Ureter (tissue), 1 donor: ENCODE data around the gene ZNF577. TPM values are rescaled to one million over a fixed set of nuclear protein-coding genes. Genes with fewer than 3 reads are reported as not detected.
"Not testable (repeated sequence)": the region's sequence is repeated elsewhere in the genome, so short reads cannot be mapped to it uniquely, and the experiment has no call there.

ENCODE experiments used
- DNase-seq: peaks from one replicate; pipeline ENCODE4 v3.0.0-alpha.2; 2020; ENCODE audit warnings: low spot score
- total RNA-seq: library from RNA; stranded (reverse); gene quantifications from one replicate; pipeline ENCODE4 v1.2.4, GENCODE V29; 2023
- donor health status: DM: yes; HTN: yes; CAD: no.

Gene ZNF577
- 21.5 TPM for total RNA-seq

DNA sequence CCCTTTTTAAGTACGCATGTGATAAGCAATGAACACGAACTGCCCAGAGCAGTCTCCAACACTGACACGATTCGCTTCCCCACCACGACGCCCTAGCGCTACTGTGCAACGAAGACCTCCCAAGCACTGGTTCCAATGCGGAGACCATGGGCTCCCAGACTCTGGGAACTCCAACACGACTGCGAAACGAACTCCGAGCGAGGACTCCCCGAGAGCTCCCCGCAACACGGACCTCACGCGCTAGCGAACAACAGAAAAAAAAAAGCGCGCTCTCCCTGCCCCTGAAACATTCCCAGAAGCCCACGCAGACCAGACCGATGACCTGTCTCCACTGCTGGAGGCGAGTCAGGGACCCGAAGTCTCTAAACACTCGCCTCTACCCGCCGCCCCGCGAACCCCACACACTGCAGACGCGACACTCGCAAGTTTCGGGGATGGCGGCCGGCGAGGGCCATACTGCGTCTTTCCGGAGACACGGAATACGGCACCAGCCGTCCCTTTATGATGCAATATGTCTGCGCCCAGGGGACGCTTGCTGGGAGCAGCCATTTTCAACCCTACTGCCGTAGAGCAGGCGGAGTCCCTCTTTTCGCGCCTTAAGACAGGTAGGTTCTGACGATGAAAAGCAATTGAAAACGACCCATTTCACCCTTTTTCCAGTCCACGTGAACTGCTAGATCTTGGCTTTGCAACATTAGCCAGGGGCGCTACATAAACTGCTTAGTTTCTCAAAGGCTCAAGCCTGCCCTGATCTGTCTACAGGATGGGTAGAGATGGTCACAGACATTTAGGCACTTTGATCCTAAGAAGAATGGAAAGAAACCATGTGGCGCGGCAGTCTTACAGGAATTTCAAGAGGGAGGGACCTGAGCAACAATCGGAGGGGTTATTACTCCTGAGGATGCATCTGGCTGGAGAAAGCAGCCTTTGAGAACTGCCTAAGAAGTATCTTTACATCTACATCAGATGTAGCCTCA lies at the start of gene ZNF577:
ZNF577 (minus strand) TSS at position 430 of the 977 bp plus-strand sequence. CDS start 7,569 bp downstream, outside the sequence.
- peak; percentile 88 for DNase-seq

GRCh38 chr19:51931921-51932320 lies 44.2 kb upstream of the ZNF577 start:
- DNase-seq, result no peak

GRCh38 chr19:51927859-51928258 lies 40.1 kb upstream of the ZNF577 start:
- no peak for DNase-seq

DNA sequence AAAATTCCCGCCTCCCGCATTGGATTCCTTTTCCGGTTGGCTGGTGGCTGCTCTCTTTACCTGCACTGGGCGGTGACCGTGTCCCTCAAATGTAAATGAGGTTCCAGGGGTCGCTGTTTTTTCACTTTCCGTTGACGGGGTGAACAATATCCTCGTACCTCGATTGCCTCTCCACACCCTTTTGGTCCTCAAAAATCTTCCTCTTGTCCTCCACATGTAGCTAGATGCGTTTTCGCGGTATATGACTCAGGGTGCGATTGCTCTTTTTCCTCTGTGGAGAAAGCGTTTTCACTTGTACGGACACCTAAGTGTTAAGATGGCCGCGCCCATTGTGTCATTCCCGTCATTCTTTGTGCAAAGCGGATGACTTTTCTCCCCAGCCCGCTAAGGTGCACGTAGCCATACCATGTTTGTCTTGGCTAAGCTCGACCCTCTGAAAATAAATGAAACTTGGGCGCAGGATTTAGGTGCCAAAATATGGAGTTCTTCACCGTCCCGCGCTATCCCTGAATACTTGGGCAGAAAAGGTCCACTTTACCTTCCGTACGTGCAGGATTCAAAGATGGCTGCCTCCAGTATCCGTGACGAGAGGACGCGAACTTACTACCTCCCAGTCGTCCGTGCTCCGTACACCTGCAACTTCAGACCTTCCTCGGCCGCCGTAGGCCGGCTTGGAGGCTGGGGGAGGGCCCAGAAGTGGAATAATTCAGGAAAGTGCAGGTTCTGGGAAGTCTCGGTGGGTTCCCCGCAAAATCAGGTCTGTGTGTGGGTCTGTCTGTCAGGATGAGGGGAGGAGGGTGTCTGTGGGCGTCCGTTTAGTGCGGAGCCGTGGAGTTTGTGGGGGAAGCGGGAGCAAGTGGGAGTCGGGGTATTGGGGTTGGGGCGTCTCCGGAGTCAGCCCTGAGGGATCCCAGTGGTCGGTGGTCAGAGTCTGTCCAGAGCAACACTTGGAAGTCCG lies 39.3 kb upstream of the ZNF577 start, which contains the start of gene ZNF613:
ZNF613 (plus strand) TSS at position 689 of the 958 bp plus-strand sequence. CDS start 8,749 bp downstream, outside the sequence.
- DNase-seq, result peak; percentile 91

- DNase-seq, result no peak
Observed at GRCh38 chr19:51926426-51926783, 38.7 kb upstream of the ZNF577 start.

- DNase-seq, result no peak
Observed at GRCh38 chr19:51921949-51922348, 34.2 kb upstream of the ZNF577 start.

DNA sequence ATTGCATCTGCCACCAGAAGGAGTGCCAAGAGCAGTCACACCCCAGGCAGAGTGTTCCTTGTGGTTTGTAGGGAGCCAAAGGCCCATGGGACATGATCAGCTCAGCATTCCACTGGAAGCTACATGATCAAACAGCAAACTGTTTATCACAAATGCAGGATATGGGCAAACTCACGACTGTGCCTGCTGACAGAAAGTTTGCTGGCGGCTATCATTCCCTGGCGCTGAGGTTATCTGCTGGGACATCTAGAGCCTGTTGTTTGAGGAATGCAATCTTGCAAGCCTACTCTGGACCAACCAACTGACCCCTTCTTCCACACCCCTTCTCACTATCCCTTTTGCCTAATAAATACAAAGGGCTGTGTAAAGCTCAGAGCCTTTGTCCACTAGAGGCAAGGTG lies 31.9 kb upstream of the ZNF577 start:
- DNase-seq, result no peak

DNA sequence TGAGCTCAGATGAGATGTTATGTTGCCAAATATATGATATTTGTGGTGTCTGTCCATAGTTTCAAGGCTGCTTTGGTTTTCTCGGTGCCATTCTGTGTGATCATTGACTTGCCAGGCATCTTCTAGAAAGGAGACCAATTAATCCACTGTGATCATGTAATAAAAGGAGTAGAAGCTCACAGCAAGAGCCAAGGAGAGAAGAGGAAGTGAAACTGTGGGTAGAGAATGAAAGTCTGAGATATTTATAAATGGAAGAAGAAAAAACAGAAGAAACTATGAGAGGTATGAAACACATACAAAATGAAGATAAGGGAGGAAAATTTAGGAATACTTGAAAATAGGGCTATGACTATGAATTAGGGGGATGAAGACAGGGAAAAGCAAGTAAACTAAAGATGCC lies 28.4 kb upstream of the ZNF577 start:
- DNase-seq, result no peak

DNA sequence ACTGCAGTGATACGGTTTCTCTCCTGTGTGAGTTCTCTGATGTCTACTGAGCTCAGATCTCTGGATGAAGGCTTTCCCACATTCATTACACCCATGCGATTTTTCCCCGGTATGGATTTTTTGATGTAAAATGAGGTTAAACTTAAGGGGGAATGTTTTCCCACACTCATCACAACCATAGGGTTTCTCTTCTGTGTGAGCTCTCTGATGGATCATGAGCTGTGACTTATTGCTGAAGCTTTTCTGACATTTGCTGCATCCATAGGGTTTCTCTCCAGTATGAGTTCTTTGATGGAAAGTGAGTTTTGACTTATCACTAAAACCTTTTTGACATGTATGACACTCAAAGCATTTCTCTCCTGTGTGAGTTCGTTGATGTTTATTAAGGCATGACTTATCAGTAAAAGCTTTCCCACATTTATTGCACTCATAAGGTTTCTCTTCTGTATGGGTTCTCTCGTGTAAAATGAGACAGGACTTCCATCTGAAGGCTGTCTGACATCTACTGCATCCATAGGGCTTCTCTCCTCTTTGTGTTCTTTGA lies 27.6 kb upstream of the ZNF577 start:
- DNase-seq, result no peak

- not testable (repeated sequence) for DNase-seq
Observed at GRCh38 chr19:51907981-51908380, 20.2 kb upstream of the ZNF577 start.

DNA sequence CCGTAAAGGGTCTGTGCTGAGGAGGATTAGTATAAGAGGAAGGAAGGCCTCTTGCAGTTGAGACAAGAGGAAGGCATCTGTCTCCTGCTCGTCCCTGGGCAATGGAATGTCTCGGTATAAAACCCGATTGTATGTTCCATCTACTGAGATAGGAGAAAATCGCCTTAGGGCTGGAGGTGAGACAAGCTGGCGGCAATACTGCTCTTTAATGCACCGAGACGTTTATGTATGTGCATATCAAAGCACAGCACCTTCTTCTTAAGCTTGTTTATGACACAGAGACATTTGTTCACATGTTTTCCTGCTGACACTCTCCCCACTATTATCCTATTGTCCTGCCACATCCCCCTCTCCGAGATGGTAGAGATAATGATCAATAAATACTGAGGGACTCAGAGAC lies 18.4 kb upstream of the ZNF577 start:
- not testable (repeated sequence) for DNase-seq

DNA sequence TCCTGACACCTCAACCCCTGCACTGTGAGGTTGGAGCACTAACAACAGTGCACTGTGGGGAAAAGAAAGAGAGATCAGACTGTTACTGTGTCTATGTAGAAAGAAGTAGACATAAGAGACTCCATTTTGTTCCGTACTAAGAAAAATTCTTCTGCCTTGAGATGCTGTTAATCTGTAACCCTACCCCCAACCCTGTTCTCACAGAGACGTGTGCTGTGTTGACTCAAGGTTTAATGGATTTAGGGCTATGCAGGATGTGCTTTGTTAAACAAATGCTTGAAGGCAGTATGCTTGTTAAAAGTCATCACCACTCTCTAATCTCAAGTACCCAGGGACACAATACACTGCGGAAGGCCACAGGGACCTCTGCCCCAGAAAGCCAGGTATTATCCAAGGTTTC lies 17.9 kb upstream of the ZNF577 start:
- not testable (repeated sequence) for DNase-seq

- DNase-seq, result no peak
Observed at GRCh38 chr19:51905206-51905605, 17.5 kb upstream of the ZNF577 start.

DNA sequence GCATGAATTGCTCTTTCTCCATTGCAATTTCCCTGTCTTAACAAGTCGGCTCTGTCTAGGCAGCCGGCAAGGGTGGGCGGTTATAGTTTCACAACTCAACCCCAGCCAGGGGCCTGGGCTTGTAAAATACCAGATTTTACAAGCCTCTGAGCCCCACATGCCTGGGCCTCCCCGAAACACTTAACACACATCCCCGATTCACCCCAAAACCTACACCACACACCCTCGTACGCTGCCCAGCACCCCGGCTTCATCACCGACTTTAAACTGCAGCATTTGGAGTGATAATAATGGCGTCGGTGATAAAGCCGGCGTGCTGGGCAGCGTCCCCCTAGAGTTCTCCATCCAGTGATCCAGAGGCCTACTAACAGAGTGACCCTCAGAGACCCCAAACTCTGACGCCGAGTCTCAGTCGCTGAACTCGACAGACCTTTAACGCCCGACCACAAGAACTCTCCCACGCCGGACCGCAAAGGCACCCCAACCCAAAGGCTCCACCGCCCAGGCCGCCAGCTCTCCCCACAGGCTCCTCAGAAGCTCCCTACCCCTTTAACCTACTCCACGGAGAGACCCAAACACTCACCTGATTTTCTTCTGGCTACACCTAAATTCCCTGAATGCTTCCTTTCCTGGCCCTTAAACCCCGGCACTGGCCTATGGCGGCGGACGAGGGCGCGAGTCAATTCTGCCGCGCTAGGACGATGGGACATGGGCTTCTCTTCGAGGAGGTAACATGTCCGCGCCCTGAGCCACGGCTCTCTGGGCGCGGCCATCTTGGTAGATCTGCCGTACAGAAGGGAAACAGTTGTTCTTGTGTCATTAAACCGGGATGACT lies 16.8 kb upstream of the ZNF577 start, which contains the start of gene ZNF649:
ZNF649 (minus strand) TSS at position 687 of the 835 bp plus-strand sequence. CDS start 4,910 bp downstream, outside the sequence.
- DNase-seq, result peak; percentile 85

- no peak for DNase-seq
Observed at GRCh38 chr19:51903192-51903591, 15.4 kb upstream of the ZNF577 start.

- no peak for DNase-seq
Observed at GRCh38 chr19:51901860-51902259, 14.1 kb upstream of the ZNF577 start.

DNA sequence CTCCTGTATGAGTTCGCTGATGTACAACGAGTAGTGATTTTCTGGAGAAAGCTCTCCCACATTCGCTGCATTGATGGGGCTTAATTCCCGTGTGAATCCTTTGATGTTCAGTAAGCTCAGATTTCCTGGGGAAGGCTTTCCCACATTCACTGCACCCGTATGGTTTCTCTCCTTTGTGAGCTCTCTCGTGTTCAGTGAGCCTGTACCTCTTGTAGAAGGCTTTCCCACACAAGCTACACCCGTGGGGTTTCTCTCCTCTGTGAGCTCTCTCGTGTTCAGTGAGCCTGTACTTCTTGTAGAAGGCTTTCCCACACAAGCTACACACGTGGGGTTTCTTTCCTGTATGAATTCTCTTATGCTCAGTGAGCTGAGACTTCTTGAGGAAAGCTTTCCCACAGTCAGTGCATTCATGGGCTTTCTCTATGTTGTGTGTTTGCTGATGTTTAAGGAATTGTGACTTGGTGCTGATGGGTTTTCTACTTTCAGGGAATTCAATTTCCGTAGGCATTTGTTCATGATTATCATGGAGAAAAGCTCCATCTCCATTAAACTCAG lies 3.5 kb upstream of the ZNF577 start:
- DNase-seq, result no peak

DNA sequence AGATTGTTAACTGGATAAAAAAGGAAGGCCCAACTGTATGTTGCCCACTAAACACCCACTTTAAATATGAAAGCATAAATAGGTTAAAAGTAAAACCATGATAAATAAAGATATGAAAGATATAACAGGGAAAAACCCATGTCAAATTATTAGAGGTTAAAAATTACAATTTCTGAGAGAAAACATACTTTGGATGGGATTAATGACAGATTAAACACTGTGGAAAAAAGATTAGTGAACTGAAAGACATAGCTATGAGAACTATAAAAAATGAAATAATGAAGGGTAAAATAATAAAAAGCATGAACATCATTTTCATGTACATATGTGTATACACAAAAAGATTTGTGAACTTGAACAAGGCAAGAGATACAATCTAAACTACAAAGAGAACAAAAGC lies 2.2 kb upstream of the ZNF577 start:
- DNase-seq, result no peak

DNA sequence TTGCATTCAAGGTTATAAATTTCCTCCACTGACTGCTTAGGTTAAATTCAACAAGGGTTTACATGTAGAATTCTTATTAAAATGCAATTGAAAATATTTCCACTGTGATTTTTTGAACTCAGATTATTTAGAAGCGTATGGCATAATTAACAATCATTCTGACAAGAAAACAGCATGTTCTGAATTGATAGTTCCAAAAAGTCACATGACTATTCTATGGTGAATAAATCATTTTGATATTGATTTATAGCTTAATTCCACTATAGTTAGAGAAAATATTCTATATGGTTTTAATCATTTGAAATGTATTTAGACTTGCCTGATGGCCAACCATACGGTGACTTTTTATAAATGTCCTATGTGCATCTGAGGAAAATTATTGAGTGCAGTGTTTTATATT lies 3.0 kb downstream of the ZNF577 start:
- DNase-seq, result no peak

GRCh38 chr19:51882518-51882917 lies 5.2 kb downstream of the ZNF577 start:
- no peak for DNase-seq
